Rectal smooth muscle tissue (tissue), 1 donor: ENCODE results near the gene TEX22.

Experiments
- H3K27ac ChIP-seq: one replicate; pipeline ENCODE4 v1.7.0; 2013; ENCODE audit warnings: low read depth, low read length, inconsistent platforms
- H3K27me3 ChIP-seq: one replicate; pipeline ENCODE4 v1.7.0; 2013; ENCODE audit warnings: low read length; ENCODE audit not compliant: control insufficient read depth, insufficient read depth
- H3K36me3 ChIP-seq: one replicate; pipeline ENCODE4 v1.7.0; 2013; ENCODE audit warnings: low read length; ENCODE audit not compliant: control insufficient read depth, insufficient read depth
- H3K4me1 ChIP-seq: one replicate; pipeline ENCODE4 v1.7.0; 2013; ENCODE audit warnings: low read length; ENCODE audit not compliant: control insufficient read depth, insufficient read depth
- H3K4me3 ChIP-seq: one replicate; pipeline ENCODE4 v1.7.0; 2013; ENCODE audit warnings: low read length
- H3K9ac ChIP-seq: one replicate; pipeline ENCODE4 v1.7.0; 2013; ENCODE audit warnings: low read length

TEX22 gene

GRCh38 chr14:105382343-105383082 is 15.8 kb upstream of the TEX22 start:
- Histone ChIP-seq H3K27me3 (no peaks in the 10 kb centered on the region), H3K4me1 (no peaks in the 10 kb centered on the region), H3K36me3 (peaks cover 10% of the 10 kb centered on the region), H3K4me3 (no peak overlapping the region), H3K27ac (no peak overlapping the region), H3K9ac (no peak overlapping the region)

DNA sequence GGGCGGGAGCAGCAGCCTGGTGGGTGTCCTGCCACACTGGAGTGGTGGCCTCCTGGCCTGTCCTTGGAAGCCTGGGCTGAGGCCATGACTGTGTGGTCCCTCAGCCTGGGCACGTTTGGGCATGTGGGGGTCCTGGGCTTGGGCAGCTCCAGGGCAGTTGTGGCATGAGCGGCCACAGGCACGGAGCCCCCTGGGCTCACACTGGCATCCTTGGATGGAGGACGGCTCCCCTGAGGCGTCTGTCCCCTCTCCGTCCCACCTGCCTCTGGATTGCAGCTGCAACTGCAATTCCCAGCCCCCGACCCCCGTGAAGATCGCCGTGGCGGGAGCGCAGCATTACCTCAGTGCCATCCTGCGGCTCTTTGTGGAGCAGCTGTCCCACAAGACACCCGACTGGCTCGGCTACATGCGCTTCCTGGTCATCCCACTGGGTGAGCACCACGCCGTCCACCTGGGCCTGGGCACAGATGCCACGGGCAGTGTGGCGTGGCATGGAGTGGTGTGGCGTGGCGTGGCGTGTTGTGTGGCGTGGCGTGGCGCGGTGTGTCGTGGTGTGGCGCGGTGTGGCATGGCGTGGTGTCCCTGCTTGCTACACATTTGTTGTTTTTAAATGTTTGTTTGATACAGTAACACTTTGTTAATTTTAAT is 15.1 kb upstream of the TEX22 start:
- no peak overlapping the region for H3K9ac ChIP-seq
- H3K27me3 ChIP-seq, result no peaks in the 10 kb centered on the region
- H3K4me1 ChIP-seq, result no peaks in the 10 kb centered on the region
- H3K27ac ChIP-seq, result no peak overlapping the region
- peaks cover 13% of the 10 kb centered on the region for H3K36me3 ChIP-seq
- H3K4me3 ChIP-seq, result no peak overlapping the region

GRCh38 chr14:105384041-105384557 is 14.2 kb upstream of the TEX22 start:
- no peaks in the 10 kb centered on the region for H3K27me3 ChIP-seq
- no peak overlapping the region for H3K9ac ChIP-seq
- H3K4me3 ChIP-seq, result no peak overlapping the region
- H3K4me1 ChIP-seq, result no peaks in the 10 kb centered on the region
- peaks cover 13% of the 10 kb centered on the region for H3K36me3 ChIP-seq
- no peak overlapping the region for H3K27ac ChIP-seq

- H3K4me1 ChIP-seq, result no peaks in the 10 kb centered on the region
- no peak overlapping the region for H3K4me3 ChIP-seq
- no peak overlapping the region for H3K27ac ChIP-seq
- peaks cover 13% of the 10 kb centered on the region for H3K36me3 ChIP-seq
- H3K27me3 ChIP-seq, result no peaks in the 10 kb centered on the region
- no peak overlapping the region for H3K9ac ChIP-seq
Observed at GRCh38 chr14:105384605-105385321, 13.6 kb upstream of the TEX22 start.

DNA sequence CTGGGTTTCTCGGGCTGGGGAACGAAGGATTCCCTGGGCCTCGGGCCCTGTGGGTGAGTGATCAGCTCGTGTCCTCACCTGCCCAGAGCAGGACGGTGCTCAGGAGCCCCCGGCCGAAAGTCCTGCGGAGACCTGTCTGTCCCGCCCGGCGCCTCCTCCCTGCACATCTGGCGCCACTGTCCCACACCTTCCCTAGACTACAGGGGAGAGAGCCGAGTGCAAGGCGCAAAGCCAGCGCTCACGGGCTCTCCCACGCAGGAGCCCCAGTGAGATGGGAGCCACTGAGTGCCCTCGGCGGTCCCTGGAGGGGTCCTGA is 13.1 kb upstream of the TEX22 start:
- H3K27me3 ChIP-seq, result no peaks in the 10 kb centered on the region
- H3K4me3 ChIP-seq, result no peak overlapping the region
- no peak overlapping the region for H3K9ac ChIP-seq
- H3K36me3 ChIP-seq, result peaks cover 13% of the 10 kb centered on the region
- no peak overlapping the region for H3K27ac ChIP-seq
- no peaks in the 10 kb centered on the region for H3K4me1 ChIP-seq

DNA sequence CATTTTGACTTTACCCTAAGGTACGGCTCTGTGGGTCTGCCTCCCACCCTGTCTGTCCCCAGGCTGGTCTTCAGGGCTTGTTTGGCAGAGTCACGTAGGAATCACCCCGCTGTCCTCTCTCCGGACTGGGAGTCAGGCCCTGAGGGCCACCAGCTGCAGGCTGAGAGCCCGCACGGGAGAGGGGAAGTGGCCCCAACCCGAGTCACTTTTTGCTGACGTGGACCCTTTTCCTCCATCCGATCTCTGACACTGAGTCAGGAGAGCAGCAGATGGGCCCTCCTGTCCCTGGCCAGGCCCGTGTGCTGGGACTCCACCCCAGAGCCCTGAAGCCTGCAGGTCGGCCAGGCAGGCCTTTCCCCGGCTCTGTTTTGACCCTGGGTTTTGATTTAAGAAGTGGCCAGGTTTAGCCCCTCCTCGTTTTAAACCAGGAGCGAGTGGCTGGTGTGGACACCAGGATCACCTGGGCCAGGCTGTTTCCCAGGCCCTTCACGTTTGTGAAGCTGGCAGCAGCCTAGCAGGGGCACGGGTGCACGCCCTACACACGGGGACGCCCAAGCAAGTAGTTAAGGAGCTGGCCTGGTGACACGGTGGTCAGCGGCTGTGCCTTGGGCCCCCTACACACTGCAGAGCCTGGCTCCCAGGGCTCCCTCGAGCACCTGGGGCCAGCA is 12.5 kb upstream of the TEX22 start:
- no peak overlapping the region for H3K27ac ChIP-seq
- no peak overlapping the region for H3K9ac ChIP-seq
- no peak overlapping the region for H3K4me3 ChIP-seq
- peaks cover 13% of the 10 kb centered on the region for H3K36me3 ChIP-seq
- H3K27me3 ChIP-seq, result no peaks in the 10 kb centered on the region
- H3K4me1 ChIP-seq, result no peaks in the 10 kb centered on the region

DNA sequence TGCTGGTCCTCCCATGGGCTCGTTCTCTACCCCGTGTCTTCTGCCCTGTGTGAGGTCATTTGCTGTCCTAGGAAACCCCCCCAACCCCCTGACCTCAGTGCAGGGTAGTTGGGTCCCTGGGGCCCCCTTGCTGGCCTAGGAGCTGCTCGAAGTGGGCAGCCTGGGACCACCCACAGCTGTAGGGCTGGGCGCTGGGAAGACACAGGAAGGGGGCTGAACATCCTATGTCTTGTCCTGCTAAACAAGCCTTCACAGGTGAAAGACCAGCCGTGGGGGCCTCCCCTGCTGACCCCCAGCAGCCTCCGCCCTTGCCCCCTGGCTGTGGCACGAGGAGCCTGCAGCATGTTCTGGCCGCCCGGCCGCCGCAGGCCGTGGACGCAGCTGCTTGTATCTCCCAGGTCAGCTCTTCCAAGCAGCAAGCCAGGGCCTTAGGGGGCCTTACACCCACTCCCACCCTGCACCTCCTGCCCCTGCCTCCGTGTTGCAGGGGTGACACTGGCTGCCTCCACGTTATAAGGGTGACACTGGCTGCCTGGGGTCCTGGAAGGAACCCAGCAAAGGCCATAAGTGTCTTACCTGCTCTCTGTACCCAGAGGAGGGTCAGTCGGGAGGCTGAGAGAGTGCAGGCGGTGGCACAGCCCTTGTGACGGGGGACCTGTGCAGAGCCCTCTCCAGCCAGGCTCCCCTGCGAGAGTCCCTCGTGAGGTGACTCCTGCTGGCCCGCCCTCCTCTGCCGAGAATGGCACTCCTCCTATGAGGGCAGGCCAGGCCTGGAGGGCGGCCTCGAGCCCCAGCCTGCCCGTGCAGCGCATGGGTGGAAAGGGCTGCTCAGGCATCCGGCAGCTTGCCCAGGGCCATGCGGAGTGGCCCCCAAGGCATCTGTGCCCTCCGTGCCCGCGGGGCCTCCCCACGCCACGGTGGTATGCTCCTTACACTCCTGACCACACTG is 11.5 kb upstream of the TEX22 start:
- Histone ChIP-seq H3K4me1 (no peaks in the 10 kb centered on the region), H3K27me3 (no peaks in the 10 kb centered on the region), H3K9ac (no peak overlapping the region), H3K36me3 (peaks cover 13% of the 10 kb centered on the region), H3K27ac (no peak overlapping the region), H3K4me3 (no peak overlapping the region)

GRCh38 chr14:105387530-105387922 is 10.8 kb upstream of the TEX22 start:
- H3K36me3 ChIP-seq, result peaks cover 13% of the 10 kb centered on the region
- no peaks in the 10 kb centered on the region for H3K27me3 ChIP-seq
- H3K27ac ChIP-seq, result no peak overlapping the region
- no peak overlapping the region for H3K9ac ChIP-seq
- no peak overlapping the region for H3K4me3 ChIP-seq
- H3K4me1 ChIP-seq, result no peaks in the 10 kb centered on the region

GRCh38 chr14:105388110-105388951 is 10.0 kb upstream of the TEX22 start:
- H3K9ac ChIP-seq, result no peak overlapping the region
- no peaks in the 10 kb centered on the region for H3K4me1 ChIP-seq
- H3K27me3 ChIP-seq, result no peaks in the 10 kb centered on the region
- H3K36me3 ChIP-seq, result peaks cover 9% of the 10 kb centered on the region
- no peak overlapping the region for H3K4me3 ChIP-seq
- no peak overlapping the region for H3K27ac ChIP-seq

- Histone ChIP-seq H3K9ac (no peak overlapping the region), H3K27me3 (no peaks in the 10 kb centered on the region), H3K4me1 (no peaks in the 10 kb centered on the region), H3K36me3 (peaks cover 7% of the 10 kb centered on the region), H3K4me3 (no peak overlapping the region), H3K27ac (peak overlapping the region; percentile 6)
Observed at GRCh38 chr14:105388976-105389375, 9.4 kb upstream of the TEX22 start.

- H3K27me3 ChIP-seq, result no peaks in the 10 kb centered on the region
- H3K4me3 ChIP-seq, result no peak overlapping the region
- peaks cover 7% of the 10 kb centered on the region for H3K36me3 ChIP-seq
- H3K27ac ChIP-seq, result peak overlapping the region; percentile 6
- H3K4me1 ChIP-seq, result no peaks in the 10 kb centered on the region
- no peak overlapping the region for H3K9ac ChIP-seq
Observed at GRCh38 chr14:105389534-105389933, 8.8 kb upstream of the TEX22 start.
